ENCODE results near the gene MAST4. TPM values are rescaled to one million over a fixed set of nuclear protein-coding genes. Genes with fewer than 3 reads are reported as not detected.
A peak's percentile ranks its signal among the peaks of the same experiment; 100 is the strongest.

MAST4 gene
- total RNA-seq, 5 donors from 2014 or later (not counting 1 experiment from before 2014, with no cell fraction given) = 26.1 to 35.5 (median 32.0) TPM

DNA sequence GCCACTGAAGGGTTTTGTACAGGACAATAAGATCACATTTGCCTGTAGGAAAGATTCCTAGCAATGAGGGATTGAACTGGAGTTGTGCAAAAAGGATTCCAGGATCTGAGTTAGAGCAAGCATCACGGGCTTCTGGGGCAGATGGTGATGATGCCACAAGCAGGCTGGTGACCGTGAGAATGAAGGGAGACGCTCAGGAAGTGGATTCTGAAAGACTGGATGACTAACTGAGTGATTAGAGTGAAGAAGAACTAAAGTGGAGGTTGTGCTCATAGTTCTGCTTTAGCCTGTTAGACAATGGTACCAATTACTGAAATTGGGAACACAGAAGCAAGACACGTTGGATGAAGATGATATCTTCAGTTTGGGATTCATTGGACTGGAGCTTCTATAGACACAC lies 432.2 kb downstream of the MAST4 start:
- H3K36me3 Mint-ChIP-seq = peaks cover 11% of the 10 kb centered on the region
- H3K9me3 Mint-ChIP-seq = no peaks in the 10 kb centered on the region
- H3K27ac Mint-ChIP-seq = peak overlapping the region in 1 of 2 donors; percentile 10
- Histone ChIP-seq H3K27me3 (replicated peaks in 1 of 2; ENCODE audit: control insufficient read depth in 2 of 2, extremely low read depth in 1 of 2, insufficient read depth in 2 of 2, low read length in 1 of 2) (no peaks in the 10 kb centered on the region), H3K9me3 (no peaks in the 10 kb centered on the region), H3K36me3 (ENCODE audit: control insufficient read depth in 2 of 2, extremely low read depth in 1 of 2, insufficient read depth in 1 of 2, low read length in 1 of 2) (no peaks in the 10 kb centered on the region), H3K27ac (ENCODE audit: low read length) (no peak overlapping the region), H3K4me3 (ENCODE audit: control insufficient read depth in 1 of 2, extremely low read depth in 1 of 2, low read length in 1 of 2) (no peak overlapping the region), H3K4me1 (ENCODE audit: control insufficient read depth in 1 of 2, extremely low read depth in 1 of 2, insufficient read depth in 2 of 2, low read length in 2 of 2) (peaks cover 0 to 6% of the 10 kb centered on the region in 2 experiments)
- no peaks in the 10 kb centered on the region for H3K27me3 Mint-ChIP-seq
- CTCF ChIA-PET = interaction anchor here in 1 of 2 donors (0.7 kb wide), 1 partner anchor 1254 kb away, joined by 3 read pairs; no protein-coding TSS in a partner anchor
- WGBS (ENCODE audit: insufficient coverage) = 78% methylated on average over 3 of the region's 4 CpGs
- no peak overlapping the region for H3K4me3 Mint-ChIP-seq
- no peak for DNase-seq
- H3K4me1 Mint-ChIP-seq = peaks cover 39 to 56% (median 45%) of the 10 kb centered on the region in 3 donors
- no peak for ATAC-seq (replicated peaks in 1 of 4)
- POLR2A ChIA-PET = no interaction called here

GRCh38 chr5:67028941-67029340 lies 432.7 kb downstream of the MAST4 start:
- no peaks in the 10 kb centered on the region for H3K9me3 Mint-ChIP-seq
- H3K27ac Mint-ChIP-seq = no peak overlapping the region
- Histone ChIP-seq H3K36me3 (ENCODE audit: control insufficient read depth in 2 of 2, extremely low read depth in 1 of 2, insufficient read depth in 1 of 2, low read length in 1 of 2) (no peaks in the 10 kb centered on the region), H3K9me3 (no peaks in the 10 kb centered on the region), H3K27me3 (replicated peaks in 1 of 2; ENCODE audit: control insufficient read depth in 2 of 2, extremely low read depth in 1 of 2, insufficient read depth in 2 of 2, low read length in 1 of 2) (no peaks in the 10 kb centered on the region), H3K4me3 (ENCODE audit: control insufficient read depth in 1 of 2, extremely low read depth in 1 of 2, low read length in 1 of 2) (no peak overlapping the region), H3K27ac (ENCODE audit: low read length) (no peak overlapping the region), H3K4me1 (ENCODE audit: control insufficient read depth in 1 of 2, extremely low read depth in 1 of 2, insufficient read depth in 2 of 2, low read length in 2 of 2) (peaks cover 0 to 8% of the 10 kb centered on the region in 2 experiments)
- no peak for DNase-seq
- ChIA-PET CTCF (no interaction called here), POLR2A (no interaction called here)
- H3K27me3 Mint-ChIP-seq = no peaks in the 10 kb centered on the region
- H3K36me3 Mint-ChIP-seq = peaks cover 11% of the 10 kb centered on the region
- H3K4me3 Mint-ChIP-seq = no peak overlapping the region
- no CpG with 5 or more reads among the region's 4 CpGs for WGBS (ENCODE audit: insufficient coverage)
- peaks cover 45 to 60% (median 50%) of the 10 kb centered on the region in 3 donors for H3K4me1 Mint-ChIP-seq
- ATAC-seq (replicated peaks in 1 of 4) = no peak

GRCh38 chr5:67029481-67029880 lies 433.3 kb downstream of the MAST4 start:
- Histone ChIP-seq H3K4me3 (ENCODE audit: control insufficient read depth in 1 of 2, extremely low read depth in 1 of 2, low read length in 1 of 2) (no peak overlapping the region), H3K27ac (ENCODE audit: low read length) (no peak overlapping the region), H3K27me3 (replicated peaks in 1 of 2; ENCODE audit: control insufficient read depth in 2 of 2, extremely low read depth in 1 of 2, insufficient read depth in 2 of 2, low read length in 1 of 2) (no peaks in the 10 kb centered on the region), H3K36me3 (ENCODE audit: control insufficient read depth in 2 of 2, extremely low read depth in 1 of 2, insufficient read depth in 1 of 2, low read length in 1 of 2) (no peaks in the 10 kb centered on the region), H3K4me1 (ENCODE audit: control insufficient read depth in 1 of 2, extremely low read depth in 1 of 2, insufficient read depth in 2 of 2, low read length in 2 of 2) (peaks cover 0 to 8% of the 10 kb centered on the region in 2 experiments), H3K9me3 (no peaks in the 10 kb centered on the region)
- Mint-ChIP-seq H3K27me3 (no peaks in the 10 kb centered on the region), H3K4me3 (no peak overlapping the region), H3K36me3 (peaks cover 11% of the 10 kb centered on the region), H3K27ac (no peak overlapping the region), H3K4me1 (peaks cover 51 to 63% (median 54%) of the 10 kb centered on the region in 3 donors), H3K9me3 (no peaks in the 10 kb centered on the region)
- no peak for DNase-seq
- ChIA-PET POLR2A (no interaction called here), CTCF (no interaction called here)
- no peak for ATAC-seq (replicated peaks in 1 of 4)

GRCh38 chr5:67030289-67031056 lies 434.3 kb downstream of the MAST4 start:
- ATAC-seq (replicated peaks in 1 of 4) = no peak

GRCh38 chr5:67031057-67031443 lies 434.9 kb downstream of the MAST4 start:
- CTCF ChIA-PET = no interaction called here
- H3K4me3 ChIP-seq (ENCODE audit: control insufficient read depth in 1 of 2, extremely low read depth in 1 of 2, low read length in 1 of 2) = no peak overlapping the region
- no peaks in the 10 kb centered on the region for H3K36me3 ChIP-seq (ENCODE audit: control insufficient read depth in 2 of 2, extremely low read depth in 1 of 2, insufficient read depth in 1 of 2, low read length in 1 of 2)
- Mint-ChIP-seq H3K27me3 (no peaks in the 10 kb centered on the region), H3K4me1 (peaks cover 59 to 70% (median 62%) of the 10 kb centered on the region in 3 donors), H3K27ac (no peak overlapping the region), H3K4me3 (no peak overlapping the region), H3K36me3 (peaks cover 16% of the 10 kb centered on the region), H3K9me3 (no peaks in the 10 kb centered on the region)
- no peak for DNase-seq
- POLR2A ChIA-PET = no interaction called here
- H3K4me1 ChIP-seq (ENCODE audit: control insufficient read depth in 1 of 2, extremely low read depth in 1 of 2, insufficient read depth in 2 of 2, low read length in 2 of 2) = peaks cover 0 to 8% of the 10 kb centered on the region in 2 experiments
- no peak for ATAC-seq (replicated peaks in 1 of 4)
- no peaks in the 10 kb centered on the region for H3K9me3 ChIP-seq
- WGBS (ENCODE audit: insufficient coverage) = 70% methylated on average over 2 of the region's 3 CpGs
- no peaks in the 10 kb centered on the region for H3K27me3 ChIP-seq (replicated peaks in 1 of 2; ENCODE audit: control insufficient read depth in 2 of 2, extremely low read depth in 1 of 2, insufficient read depth in 2 of 2, low read length in 1 of 2)
- no peak overlapping the region for H3K27ac ChIP-seq (ENCODE audit: low read length)

More at GRCh38 chr5:67030289-67031056, 434.3 kb downstream of the MAST4 start:
- ChIA-PET POLR2A (no interaction called here), CTCF (no interaction called here)
- peaks cover 57 to 68% (median 58%) of the 10 kb centered on the region in 3 donors for H3K4me1 Mint-ChIP-seq
- no peak overlapping the region for H3K4me3 ChIP-seq (ENCODE audit: control insufficient read depth in 1 of 2, extremely low read depth in 1 of 2, low read length in 1 of 2)
- peaks cover 0 to 8% of the 10 kb centered on the region in 2 experiments for H3K4me1 ChIP-seq (ENCODE audit: control insufficient read depth in 1 of 2, extremely low read depth in 1 of 2, insufficient read depth in 2 of 2, low read length in 2 of 2)
- no peaks in the 10 kb centered on the region for H3K9me3 ChIP-seq
- H3K27ac Mint-ChIP-seq = no peak overlapping the region
- DNase-seq = no peak
- H3K27ac ChIP-seq (ENCODE audit: low read length) = no peak overlapping the region
- H3K36me3 ChIP-seq (ENCODE audit: control insufficient read depth in 2 of 2, extremely low read depth in 1 of 2, insufficient read depth in 1 of 2, low read length in 1 of 2) = no peaks in the 10 kb centered on the region
- no peak overlapping the region for H3K4me3 Mint-ChIP-seq
- H3K27me3 ChIP-seq (replicated peaks in 1 of 2; ENCODE audit: control insufficient read depth in 2 of 2, extremely low read depth in 1 of 2, insufficient read depth in 2 of 2, low read length in 1 of 2) = no peaks in the 10 kb centered on the region
- no CpG with 5 or more reads among the region's 2 CpGs for WGBS (ENCODE audit: insufficient coverage)
- H3K27me3 Mint-ChIP-seq = no peaks in the 10 kb centered on the region
- H3K9me3 Mint-ChIP-seq = no peaks in the 10 kb centered on the region
- H3K36me3 Mint-ChIP-seq = peaks cover 12% of the 10 kb centered on the region

GRCh38 chr5:67031692-67032091 lies 435.5 kb downstream of the MAST4 start:
- Mint-ChIP-seq H3K4me1 (peaks cover 62 to 69% (median 68%) of the 10 kb centered on the region in 3 donors), H3K36me3 (peaks cover 16% of the 10 kb centered on the region), H3K27ac (no peak overlapping the region), H3K4me3 (no peak overlapping the region), H3K27me3 (no peaks in the 10 kb centered on the region), H3K9me3 (no peaks in the 10 kb centered on the region)
- H3K36me3 ChIP-seq (ENCODE audit: control insufficient read depth in 2 of 2, extremely low read depth in 1 of 2, insufficient read depth in 1 of 2, low read length in 1 of 2) = no peaks in the 10 kb centered on the region
- no peak for DNase-seq
- H3K27ac ChIP-seq (ENCODE audit: low read length) = no peak overlapping the region
- H3K9me3 ChIP-seq = no peaks in the 10 kb centered on the region
- H3K27me3 ChIP-seq (replicated peaks in 1 of 2; ENCODE audit: control insufficient read depth in 2 of 2, extremely low read depth in 1 of 2, insufficient read depth in 2 of 2, low read length in 1 of 2) = no peaks in the 10 kb centered on the region
- no peak overlapping the region for H3K4me3 ChIP-seq (ENCODE audit: control insufficient read depth in 1 of 2, extremely low read depth in 1 of 2, low read length in 1 of 2)
- WGBS (ENCODE audit: insufficient coverage) = 40% methylated on average over 2 of the region's 3 CpGs
- H3K4me1 ChIP-seq (ENCODE audit: control insufficient read depth in 1 of 2, extremely low read depth in 1 of 2, insufficient read depth in 2 of 2, low read length in 2 of 2) = peaks cover 0 to 8% of the 10 kb centered on the region in 2 experiments
- ATAC-seq (replicated peaks in 1 of 4) = no peak
- CTCF ChIA-PET = no interaction called here
- POLR2A ChIA-PET = no interaction called here
